Measurements from ENCODE around the gene USP31. TPM values are rescaled to one million over a fixed set of nuclear protein-coding genes. Genes with fewer than 3 reads are reported as not detected.
A peak's percentile ranks its signal among the peaks of the same experiment; 100 is the strongest.

Gene USP31
- total RNA-seq, 1 experiment from 2014 or later = 23.6 TPM

DNA sequence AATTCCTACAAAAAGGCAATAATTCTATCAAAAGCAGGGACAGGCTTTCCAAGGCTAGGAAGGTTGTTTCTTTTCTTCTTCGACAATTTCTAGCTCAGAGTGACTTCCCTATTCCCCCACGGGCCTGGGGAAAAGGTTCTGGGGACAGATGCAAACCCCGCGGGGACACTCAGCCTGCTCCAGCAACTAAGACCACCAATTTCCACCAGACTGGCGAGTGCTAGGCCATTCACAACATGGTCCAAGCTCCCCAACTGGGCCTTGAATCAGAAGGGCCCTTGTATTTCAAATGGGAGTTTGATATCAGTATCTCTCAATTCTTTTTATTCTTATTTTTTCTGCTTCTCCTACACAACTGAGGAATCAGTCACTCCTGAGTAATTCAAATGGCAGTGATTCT is 86.7 kb downstream of the USP31 start:
- Mint-ChIP-seq H3K9me3 (ENCODE audit: low read depth, unreplicated experiment) (no peaks in the 10 kb centered on the region), H3K36me3 (ENCODE audit: insufficient read depth, unreplicated experiment) (peaks cover 17% of the 10 kb centered on the region), H3K27me3 (ENCODE audit: unreplicated experiment) (peaks cover 21% of the 10 kb centered on the region), H3K4me1 (ENCODE audit: low read depth, unreplicated experiment) (no peaks in the 10 kb centered on the region), H3K27ac (ENCODE audit: unreplicated experiment) (no peak overlapping the region), H3K4me3 (ENCODE audit: low read depth, unreplicated experiment) (no peak overlapping the region)
- CTCF ChIA-PET = no interaction called here
- intact Hi-C loops (cut with micrococcal nuclease; ENCODE audit: unreplicated experiment) = no loop called here
- TF ChIP-seq, protein P1, sequence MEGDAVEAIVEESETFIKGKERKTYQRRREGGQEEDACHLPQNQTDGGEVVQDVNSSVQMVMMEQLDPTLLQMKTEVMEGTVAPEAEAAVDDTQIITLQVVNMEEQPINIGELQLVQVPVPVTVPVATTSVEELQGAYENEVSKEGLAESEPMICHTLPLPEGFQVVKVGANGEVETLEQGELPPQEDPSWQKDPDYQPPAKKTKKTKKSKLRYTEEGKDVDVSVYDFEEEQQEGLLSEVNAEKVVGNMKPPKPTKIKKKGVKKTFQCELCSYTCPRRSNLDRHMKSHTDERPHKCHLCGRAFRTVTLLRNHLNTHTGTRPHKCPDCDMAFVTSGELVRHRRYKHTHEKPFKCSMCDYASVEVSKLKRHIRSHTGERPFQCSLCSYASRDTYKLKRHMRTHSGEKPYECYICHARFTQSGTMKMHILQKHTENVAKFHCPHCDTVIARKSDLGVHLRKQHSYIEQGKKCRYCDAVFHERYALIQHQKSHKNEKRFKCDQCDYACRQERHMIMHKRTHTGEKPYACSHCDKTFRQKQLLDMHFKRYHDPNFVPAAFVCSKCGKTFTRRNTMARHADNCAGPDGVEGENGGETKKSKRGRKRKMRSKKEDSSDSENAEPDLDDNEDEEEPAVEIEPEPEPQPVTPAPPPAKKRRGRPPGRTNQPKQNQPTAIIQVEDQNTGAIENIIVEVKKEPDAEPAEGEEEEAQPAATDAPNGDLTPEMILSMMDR (IDR thresholded peaks at IDR 0.05; ENCODE audit: unreplicated experiment) = no peak
- DNase-seq = no peak
- BruUV-seq (replicated peaks) = no TSS peak

DNA sequence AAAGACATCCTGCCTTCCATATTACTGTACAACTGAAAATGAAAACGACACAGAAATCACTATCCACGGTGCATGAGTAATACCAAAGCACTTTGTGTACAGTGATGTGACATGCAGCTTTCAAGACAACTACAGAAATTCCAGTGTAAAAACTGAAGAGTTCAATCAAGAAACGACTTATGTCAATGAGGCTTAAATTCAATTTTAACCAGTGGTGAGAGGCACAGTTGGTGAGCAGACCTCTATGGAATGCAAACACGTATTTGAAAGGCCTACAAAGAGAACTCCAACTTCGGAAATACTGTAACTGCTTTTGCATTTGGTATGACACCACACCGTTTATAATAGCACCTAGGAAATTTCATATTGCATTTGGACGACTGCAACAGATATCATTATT is 87.6 kb downstream of the USP31 start:
- CTCF ChIA-PET = no interaction called here
- no peak for DNase-seq
- Mint-ChIP-seq H3K36me3 (ENCODE audit: insufficient read depth, unreplicated experiment) (peaks cover 11% of the 10 kb centered on the region), H3K4me3 (ENCODE audit: low read depth, unreplicated experiment) (no peak overlapping the region), H3K27ac (ENCODE audit: unreplicated experiment) (no peak overlapping the region), H3K4me1 (ENCODE audit: low read depth, unreplicated experiment) (no peaks in the 10 kb centered on the region), H3K27me3 (ENCODE audit: unreplicated experiment) (peaks cover 30% of the 10 kb centered on the region), H3K9me3 (ENCODE audit: low read depth, unreplicated experiment) (no peaks in the 10 kb centered on the region)
- intact Hi-C loops (cut with micrococcal nuclease; ENCODE audit: unreplicated experiment) = loop anchor here (1.0 kb wide), 1 partner anchor 82 kb away; no protein-coding TSS in a partner anchor
- BruUV-seq (replicated peaks) = no TSS peak
- TF ChIP-seq, protein P1 (IDR thresholded peaks at IDR 0.05; ENCODE audit: unreplicated experiment) = no peak

DNA sequence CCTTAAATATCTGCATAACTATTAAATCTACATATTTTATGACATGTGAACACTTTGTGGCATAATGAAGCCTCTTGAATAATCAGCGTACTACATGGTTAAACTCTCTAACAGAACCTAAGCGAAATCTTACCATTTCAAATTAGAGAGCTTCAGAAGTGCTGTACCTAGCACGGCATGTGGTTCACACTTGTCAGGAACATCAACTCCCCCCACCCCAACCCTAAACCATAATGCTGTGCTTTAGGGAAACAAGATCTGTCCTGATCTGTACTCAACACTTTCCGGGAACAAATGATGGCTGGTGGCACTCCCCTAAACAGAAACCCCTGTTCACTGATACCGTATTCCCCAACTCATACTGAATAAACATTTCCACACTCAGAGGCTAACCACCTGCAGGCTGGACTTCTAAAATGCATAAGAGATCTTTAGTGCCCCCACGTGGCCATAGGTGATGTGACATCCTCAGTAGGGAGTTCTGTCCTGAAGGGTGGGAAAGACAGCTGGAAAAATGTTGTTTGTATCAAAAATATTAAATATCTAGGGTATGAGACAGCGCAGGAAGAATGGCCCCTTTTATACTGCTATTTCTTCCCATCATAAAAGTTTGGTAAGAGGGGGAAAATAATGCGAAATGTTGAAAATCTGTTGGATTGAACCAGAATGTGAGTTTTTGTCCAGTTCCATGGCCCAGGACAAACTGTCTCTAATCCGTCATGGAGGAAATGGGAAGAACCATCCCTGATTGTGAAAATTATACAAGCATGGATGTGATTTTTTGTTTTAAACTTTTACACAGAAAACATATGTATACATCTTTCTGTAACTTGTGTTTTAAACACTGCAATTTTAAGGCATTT is 88.6 kb downstream of the USP31 start:
- Mint-ChIP-seq H3K36me3 (ENCODE audit: insufficient read depth, unreplicated experiment) (peaks cover 11% of the 10 kb centered on the region), H3K9me3 (ENCODE audit: low read depth, unreplicated experiment) (no peaks in the 10 kb centered on the region), H3K27ac (ENCODE audit: unreplicated experiment) (no peak overlapping the region), H3K4me3 (ENCODE audit: low read depth, unreplicated experiment) (no peak overlapping the region), H3K4me1 (ENCODE audit: low read depth, unreplicated experiment) (no peaks in the 10 kb centered on the region), H3K27me3 (ENCODE audit: unreplicated experiment) (peaks cover 40% of the 10 kb centered on the region)
- intact Hi-C loops (cut with micrococcal nuclease; ENCODE audit: unreplicated experiment) = loop anchor here (1.0 kb wide), 2 partner anchors 81 to 162 kb away; no protein-coding TSS in a partner anchor
- TF ChIP-seq, protein P1 (IDR thresholded peaks at IDR 0.05; ENCODE audit: unreplicated experiment) = peak; percentile 84
- DNase-seq = peak; percentile 80
- BruUV-seq (replicated peaks) = no TSS peak
- CTCF ChIA-PET = interaction anchor here (0.5 to 1.7 kb wide), 7 partner anchors 14 to 675 kb away, joined by 3 to 12 read pairs (median 3); no protein-coding TSS in a partner anchor

DNA sequence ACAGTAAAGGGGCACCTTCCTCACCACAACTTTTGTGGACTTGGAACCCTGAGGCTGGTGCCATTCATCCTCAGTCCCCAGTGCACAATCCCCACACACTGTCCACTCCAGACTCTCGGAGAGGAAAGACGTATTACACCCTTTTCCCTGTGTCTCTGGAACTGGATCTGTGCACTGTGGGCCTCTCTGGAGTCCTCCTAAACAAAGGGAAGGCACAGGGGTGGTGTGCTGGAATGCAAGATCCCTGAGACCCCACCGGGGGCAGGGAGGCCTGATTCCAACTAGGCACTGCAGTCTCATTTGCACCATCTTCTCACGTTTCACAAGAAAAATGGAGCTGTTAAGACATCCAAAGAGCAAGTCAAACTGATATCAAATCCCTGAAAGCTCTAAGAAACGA is 89.8 kb downstream of the USP31 start:
- Mint-ChIP-seq H3K27ac (ENCODE audit: unreplicated experiment) (no peak overlapping the region), H3K4me3 (ENCODE audit: low read depth, unreplicated experiment) (no peak overlapping the region), H3K4me1 (ENCODE audit: low read depth, unreplicated experiment) (no peaks in the 10 kb centered on the region), H3K27me3 (ENCODE audit: unreplicated experiment) (peaks cover 52% of the 10 kb centered on the region), H3K36me3 (ENCODE audit: insufficient read depth, unreplicated experiment) (peaks cover 5% of the 10 kb centered on the region), H3K9me3 (ENCODE audit: low read depth, unreplicated experiment) (no peaks in the 10 kb centered on the region)
- CTCF ChIA-PET = interaction anchor here (0.6 to 1.7 kb wide), 2 partner anchors 146 to 160 kb away, joined by 3 to 12 read pairs; no protein-coding TSS in a partner anchor
- TF ChIP-seq, protein P1 (IDR thresholded peaks at IDR 0.05; ENCODE audit: unreplicated experiment) = no peak
- intact Hi-C loops (cut with micrococcal nuclease; ENCODE audit: unreplicated experiment) = no loop called here
- BruUV-seq (replicated peaks) = no TSS peak
- no peak for DNase-seq

All from Calu3 (cell line).